ENCODE data around the gene GTPBP2. TPM values are rescaled to one million over a fixed set of nuclear protein-coding genes. Genes with fewer than 3 reads are reported as not detected.
"Not testable (repeated sequence)": the region's sequence is repeated elsewhere in the genome, so short reads cannot be mapped to it uniquely, and the experiment has no call there.

GTPBP2 gene
- total RNA-seq, 1 experiment from 2014 or later = 64.2 TPM

DNA sequence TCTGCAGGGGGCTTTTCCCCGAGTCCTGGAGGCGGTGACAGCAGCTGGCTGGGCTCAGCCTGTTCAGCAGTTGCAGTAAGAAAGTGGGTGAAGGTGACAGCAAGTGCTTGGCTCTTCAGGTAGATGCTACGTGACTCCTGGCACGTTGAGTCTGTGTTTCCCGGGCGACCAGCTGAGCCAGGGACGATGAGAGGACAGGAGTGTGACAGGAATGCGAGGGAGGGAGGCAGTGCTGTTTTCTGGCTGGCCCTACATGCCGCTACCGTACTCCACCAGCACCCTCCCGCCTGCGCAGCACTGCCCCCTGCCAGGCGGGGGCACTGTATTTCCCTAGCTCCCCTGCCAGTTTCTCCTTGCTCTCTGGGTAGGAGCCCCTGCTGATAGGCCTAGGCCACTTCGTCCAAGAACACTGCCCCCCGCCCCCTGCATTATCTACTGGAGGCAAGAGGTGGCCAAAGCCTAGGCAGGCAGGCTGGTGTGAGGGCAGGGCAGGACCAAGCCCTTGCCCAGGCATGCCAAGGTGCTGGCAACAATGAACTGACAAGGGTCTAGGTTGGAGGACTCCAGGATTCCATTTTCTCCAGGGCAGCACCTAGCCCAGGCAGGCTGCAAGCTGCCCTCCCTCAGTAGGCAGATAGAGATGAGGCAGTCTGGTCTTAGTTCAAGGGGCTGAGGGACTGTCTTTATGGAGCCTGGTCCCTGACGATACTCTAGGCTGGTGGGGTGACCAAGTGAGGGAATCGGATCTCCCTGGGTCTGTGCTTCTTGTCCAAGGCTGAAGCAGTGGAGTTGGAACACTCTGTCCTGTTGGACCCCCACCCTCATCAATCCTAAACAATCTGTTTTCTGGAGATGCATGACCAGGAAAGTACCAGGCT, 39.3 kb upstream of the GTPBP2 start:
- H3K27me3 ChIP-seq (ENCODE audit: control insufficient read depth, insufficient read depth, low read length) = no peaks in the 10 kb centered on the region
- H3K36me3 ChIP-seq (replicated peaks; ENCODE audit: control insufficient read depth, insufficient read depth, low read length) = peaks cover 16% of the 10 kb centered on the region
- peak; percentile 90 for DNase-seq
- H3K4me3 ChIP-seq (ENCODE audit: insufficient read depth, low read depth, low read length) = no peak overlapping the region

DNA sequence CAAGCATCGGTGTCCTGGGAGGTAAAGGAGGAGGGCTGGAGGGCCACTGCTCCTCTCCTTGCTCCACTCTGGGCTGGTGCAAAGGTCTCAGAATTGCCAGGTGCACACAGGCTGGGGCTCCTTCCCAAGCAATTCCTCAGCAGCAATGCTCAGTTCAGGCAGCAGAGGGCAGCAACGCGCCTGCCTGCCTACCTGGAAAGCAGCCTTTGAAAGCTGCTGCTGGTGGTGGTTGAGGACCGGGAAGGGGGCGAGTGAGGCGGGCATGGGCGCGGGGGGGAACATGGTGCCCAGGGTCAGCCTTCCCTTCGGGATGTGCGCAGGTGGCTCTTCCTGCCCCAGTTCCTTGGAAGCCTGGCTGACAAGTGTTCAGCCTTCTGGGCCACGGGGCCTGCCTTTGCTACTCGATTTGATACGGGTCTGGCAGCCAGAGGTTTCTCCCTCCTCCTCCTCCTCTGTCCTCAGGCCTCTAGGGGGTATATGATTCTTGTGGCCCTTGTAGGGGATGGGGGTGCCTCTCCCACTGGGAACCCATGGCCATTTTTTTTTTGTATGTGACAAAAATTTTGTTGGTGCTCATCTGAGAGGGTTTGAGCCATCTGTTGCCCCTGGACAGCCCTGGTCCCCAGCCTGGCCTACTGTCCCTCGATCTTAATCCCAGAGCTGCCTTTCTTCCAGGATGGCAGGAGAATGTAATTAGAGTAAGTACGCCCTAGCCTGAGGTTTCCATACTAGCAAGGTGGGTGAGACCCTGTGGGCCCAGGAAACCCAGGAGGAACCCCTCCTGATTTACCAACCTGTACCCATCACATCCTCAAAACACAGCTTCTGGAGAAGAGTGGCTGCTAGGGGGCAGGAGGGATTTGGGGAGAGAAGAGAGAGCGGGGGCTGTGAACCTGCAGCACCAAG, 38.4 kb upstream of the GTPBP2 start:
- peak; percentile 92 for DNase-seq
- Histone ChIP-seq H3K27me3 (ENCODE audit: control insufficient read depth, insufficient read depth, low read length) (no peaks in the 10 kb centered on the region), H3K4me3 (ENCODE audit: insufficient read depth, low read depth, low read length) (no peak overlapping the region), H3K36me3 (replicated peaks; ENCODE audit: control insufficient read depth, insufficient read depth, low read length) (peaks cover 14% of the 10 kb centered on the region)

GRCh38 chr6:43666196-43666920, 37.3 kb upstream of the GTPBP2 start:
- Histone ChIP-seq H3K27me3 (ENCODE audit: control insufficient read depth, insufficient read depth, low read length) (no peaks in the 10 kb centered on the region), H3K4me3 (ENCODE audit: insufficient read depth, low read depth, low read length) (no peak overlapping the region), H3K36me3 (replicated peaks; ENCODE audit: control insufficient read depth, insufficient read depth, low read length) (peaks cover 6% of the 10 kb centered on the region)
- DNase-seq = no peak

GRCh38 chr6:43665376-43665775, 36.3 kb upstream of the GTPBP2 start:
- H3K4me3 ChIP-seq (ENCODE audit: insufficient read depth, low read depth, low read length) = no peak overlapping the region
- H3K36me3 ChIP-seq (replicated peaks; ENCODE audit: control insufficient read depth, insufficient read depth, low read length) = no peaks in the 10 kb centered on the region
- DNase-seq = no peak
- no peaks in the 10 kb centered on the region for H3K27me3 ChIP-seq (ENCODE audit: control insufficient read depth, insufficient read depth, low read length)

DNA sequence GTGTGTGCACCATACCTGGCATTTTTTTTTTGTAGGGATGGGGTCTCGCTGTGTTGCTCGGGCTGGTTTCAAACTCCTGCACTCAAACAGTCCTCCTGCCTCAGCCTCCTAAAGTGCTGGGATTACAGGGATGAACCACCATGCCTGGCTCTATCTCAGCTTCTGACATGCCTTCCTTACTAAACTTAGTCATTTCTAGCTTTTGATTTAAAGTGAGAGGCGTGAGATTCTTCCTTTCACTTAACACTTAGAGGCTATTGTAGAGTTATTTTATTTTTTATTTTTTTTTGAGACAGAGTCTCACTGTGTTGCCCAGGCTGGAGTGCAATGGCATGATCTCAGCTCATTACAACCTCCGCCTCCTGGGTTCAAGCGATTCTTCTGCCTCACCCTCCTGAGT, 33.9 kb upstream of the GTPBP2 start:
- H3K4me3 ChIP-seq (ENCODE audit: insufficient read depth, low read depth, low read length); DNase-seq; H3K36me3 ChIP-seq (replicated peaks; ENCODE audit: control insufficient read depth, insufficient read depth, low read length); H3K27me3 ChIP-seq (ENCODE audit: control insufficient read depth, insufficient read depth, low read length): not testable (repeated sequence)

DNA sequence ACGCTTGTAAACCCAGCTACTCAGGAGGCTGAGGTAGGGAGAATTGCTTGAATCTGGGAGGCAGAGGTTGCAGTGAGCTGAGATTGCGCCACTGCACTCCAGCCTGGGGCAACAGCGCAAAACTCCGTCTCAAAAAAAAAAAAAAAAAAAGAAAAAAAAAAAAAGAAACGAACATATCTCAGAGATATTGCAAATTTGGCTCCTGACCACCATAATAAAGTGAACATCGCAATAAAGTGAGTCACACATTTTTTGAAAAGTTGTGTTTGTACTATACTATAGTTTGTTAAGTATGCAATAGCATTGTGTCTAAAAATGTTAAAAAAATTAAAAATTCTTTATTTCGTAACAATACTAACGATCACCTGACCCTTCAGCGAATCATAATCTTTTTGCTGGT, 29.1 kb upstream of the GTPBP2 start:
- Histone ChIP-seq H3K36me3 (replicated peaks; ENCODE audit: control insufficient read depth, insufficient read depth, low read length) (no peaks in the 10 kb centered on the region), H3K27me3 (ENCODE audit: control insufficient read depth, insufficient read depth, low read length) (no peaks in the 10 kb centered on the region), H3K4me3 (ENCODE audit: insufficient read depth, low read depth, low read length) (no peak overlapping the region)
- DNase-seq = no peak

DNA sequence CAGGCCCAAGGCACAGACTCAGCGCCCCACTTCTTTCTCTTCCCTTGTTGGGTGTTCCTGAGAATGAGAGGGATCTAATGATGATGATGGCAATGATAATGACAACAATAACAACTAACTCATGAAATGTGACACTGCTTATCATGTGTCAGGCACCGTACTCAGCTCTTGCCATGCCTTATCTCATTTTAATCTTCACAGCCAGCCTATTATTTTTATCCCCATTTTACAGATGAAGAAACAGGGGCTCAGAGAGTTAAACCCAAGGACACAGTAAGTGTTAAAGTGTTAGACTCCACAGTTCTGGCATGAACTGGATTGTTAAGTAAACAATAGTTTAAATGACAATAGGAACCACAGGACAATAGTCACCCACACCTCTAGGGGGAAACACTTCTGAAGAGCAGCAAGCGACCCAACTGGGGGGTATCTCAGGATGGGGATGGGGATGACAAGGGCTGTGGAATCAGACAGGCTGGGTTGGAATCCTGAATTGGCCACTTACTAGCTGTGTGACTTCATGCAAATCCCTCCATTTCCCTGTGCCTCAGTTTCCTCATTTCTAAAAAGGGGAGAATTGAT, 28.2 kb upstream of the GTPBP2 start:
- peak; percentile 66 for DNase-seq
- H3K4me3 ChIP-seq (ENCODE audit: insufficient read depth, low read depth, low read length) = no peak overlapping the region
- H3K36me3 ChIP-seq (replicated peaks; ENCODE audit: control insufficient read depth, insufficient read depth, low read length) = no peaks in the 10 kb centered on the region
- H3K27me3 ChIP-seq (ENCODE audit: control insufficient read depth, insufficient read depth, low read length) = no peaks in the 10 kb centered on the region

DNA sequence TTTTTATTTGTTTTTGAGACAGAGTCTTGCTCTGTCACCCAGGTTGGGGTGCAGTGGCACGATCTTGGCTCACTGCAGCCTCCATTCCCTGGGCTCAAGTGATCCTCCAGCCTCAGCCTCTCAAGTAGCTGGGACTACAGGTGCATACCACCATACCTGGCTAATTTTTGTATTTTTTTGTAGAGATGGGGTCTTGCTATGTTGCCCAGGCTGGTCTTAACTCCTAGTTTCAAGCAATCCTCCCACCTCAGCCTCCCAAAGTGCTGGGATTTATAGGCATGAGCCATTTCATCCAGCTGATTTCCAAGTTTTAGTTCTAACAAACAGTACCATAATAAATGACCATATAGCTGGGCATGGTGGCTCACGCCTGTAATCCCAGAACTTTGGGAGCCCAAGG, 23.8 kb upstream of the GTPBP2 start:
- H3K27me3 ChIP-seq (ENCODE audit: control insufficient read depth, insufficient read depth, low read length); DNase-seq; H3K4me3 ChIP-seq (ENCODE audit: insufficient read depth, low read depth, low read length); H3K36me3 ChIP-seq (replicated peaks; ENCODE audit: control insufficient read depth, insufficient read depth, low read length): not testable (repeated sequence)

GRCh38 chr6:43648248-43648647, 19.2 kb upstream of the GTPBP2 start:
- no peak for DNase-seq
- no peak overlapping the region for H3K4me3 ChIP-seq (ENCODE audit: insufficient read depth, low read depth, low read length)
- H3K36me3 ChIP-seq (replicated peaks; ENCODE audit: control insufficient read depth, insufficient read depth, low read length) = no peaks in the 10 kb centered on the region
- H3K27me3 ChIP-seq (ENCODE audit: control insufficient read depth, insufficient read depth, low read length) = no peaks in the 10 kb centered on the region

DNA sequence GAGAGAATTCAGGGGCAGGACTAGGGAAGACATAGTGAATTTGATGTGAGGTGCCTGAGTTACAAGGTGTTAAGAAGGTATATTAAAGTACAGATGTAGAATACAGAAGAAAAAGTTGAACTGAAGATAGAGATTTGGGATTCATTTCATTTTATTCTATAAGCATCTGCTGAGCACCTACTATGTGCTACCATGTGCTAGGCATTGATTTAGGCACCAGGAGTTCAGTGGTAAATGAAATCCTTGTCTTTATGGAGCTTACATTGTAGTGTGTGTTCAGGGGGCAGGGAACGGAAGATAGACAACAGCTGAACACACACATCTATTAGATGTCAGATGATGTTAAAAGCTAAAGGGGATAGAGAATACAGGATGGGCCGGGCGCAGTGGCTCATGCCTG, 18.5 kb upstream of the GTPBP2 start:
- Histone ChIP-seq H3K36me3 (replicated peaks; ENCODE audit: control insufficient read depth, insufficient read depth, low read length) (no peaks in the 10 kb centered on the region), H3K27me3 (ENCODE audit: control insufficient read depth, insufficient read depth, low read length) (no peaks in the 10 kb centered on the region), H3K4me3 (ENCODE audit: insufficient read depth, low read depth, low read length) (no peak overlapping the region)
- no peak for DNase-seq

GRCh38 chr6:43645613-43645964, 16.5 kb upstream of the GTPBP2 start:
- Histone ChIP-seq H3K36me3 (replicated peaks; ENCODE audit: control insufficient read depth, insufficient read depth, low read length) (no peaks in the 10 kb centered on the region; the same call in 1 of the 2 replicates), H3K4me3 (ENCODE audit: insufficient read depth, low read depth, low read length) (peak overlapping the region; percentile 69), H3K27me3 (ENCODE audit: control insufficient read depth, insufficient read depth, low read length) (no peaks in the 10 kb centered on the region)
- DNase-seq = no peak

DNA sequence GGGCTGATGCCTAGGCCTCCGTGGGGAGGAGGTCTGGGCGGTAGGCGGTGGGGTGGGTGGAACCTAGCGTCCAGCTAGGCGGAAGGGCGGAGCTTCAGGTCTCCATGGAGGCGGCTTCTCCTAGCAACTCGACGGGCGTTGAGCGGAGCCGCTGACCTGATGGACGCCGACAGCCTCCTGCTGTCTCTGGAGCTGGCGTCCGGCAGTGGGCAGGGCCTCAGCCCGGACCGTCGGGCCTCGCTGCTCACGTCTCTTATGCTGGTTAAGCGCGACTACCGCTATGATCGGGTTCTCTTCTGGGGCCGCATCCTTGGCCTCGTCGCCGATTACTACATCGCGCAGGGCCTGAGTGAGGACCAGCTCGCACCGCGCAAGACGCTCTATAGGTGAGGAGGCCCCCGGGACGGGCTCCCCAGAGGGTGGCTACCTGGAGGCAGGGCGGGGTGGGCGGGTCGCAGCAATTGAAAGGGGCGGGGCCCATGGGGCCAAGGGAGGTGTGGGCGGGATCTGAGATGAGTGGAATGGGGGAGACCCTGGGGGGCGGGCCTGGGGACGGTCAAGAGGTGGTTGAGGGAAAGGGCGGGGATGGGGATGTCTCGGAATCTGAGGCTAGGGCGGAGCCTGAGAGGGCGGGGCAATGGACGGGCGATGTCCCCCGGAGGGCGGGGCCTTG, 16.0 kb upstream of the GTPBP2 start, which contains the start of gene RSPH9:
Gene RSPH9, plus strand, starts transcription at position 97 of the 673 bp plus-strand sequence. Its CDS starts 63 bp downstream, at position 160.
- peaks cover 5% of the 10 kb centered on the region for H3K36me3 ChIP-seq (replicated peaks; ENCODE audit: control insufficient read depth, insufficient read depth, low read length)
- H3K27me3 ChIP-seq (ENCODE audit: control insufficient read depth, insufficient read depth, low read length) = no peaks in the 10 kb centered on the region
- peak; percentile 98 for DNase-seq
- H3K4me3 ChIP-seq (ENCODE audit: insufficient read depth, low read depth, low read length) = peak within 1 kb of the TSS; percentile 69

DNA sequence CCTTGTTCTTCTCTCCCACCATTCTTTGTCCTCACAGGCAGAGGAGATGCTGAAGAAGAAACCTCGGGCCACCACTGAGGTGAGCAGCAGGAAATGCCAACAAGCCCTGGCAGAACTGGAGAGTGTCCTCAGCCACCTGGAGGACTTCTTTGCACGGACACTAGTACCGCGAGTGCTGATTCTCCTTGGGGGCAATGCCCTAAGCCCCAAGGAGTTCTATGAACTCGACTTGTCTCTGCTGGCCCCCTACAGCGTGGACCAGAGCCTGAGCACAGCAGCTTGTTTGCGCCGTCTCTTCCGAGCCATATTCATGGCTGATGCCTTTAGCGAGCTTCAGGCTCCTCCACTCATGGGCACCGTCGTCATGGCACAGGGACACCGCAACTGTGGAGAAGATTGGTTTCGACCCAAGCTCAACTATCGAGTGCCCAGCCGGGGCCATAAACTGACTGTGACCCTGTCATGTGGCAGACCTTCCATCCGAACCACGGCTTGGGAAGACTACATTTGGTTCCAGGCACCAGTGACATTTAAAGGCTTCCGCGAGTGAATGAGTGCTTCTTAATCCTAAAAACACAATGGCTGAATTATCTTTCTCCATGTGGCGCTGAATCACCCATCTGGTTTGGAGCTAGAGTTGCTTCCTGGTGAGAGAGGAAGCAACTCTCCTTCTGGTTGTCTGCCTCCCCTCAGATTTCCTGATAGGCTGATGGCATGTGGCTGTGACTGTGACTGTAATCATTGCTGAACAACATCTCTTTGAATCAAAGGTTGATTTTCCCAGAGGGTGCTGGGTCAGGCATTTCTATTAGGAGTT, 11.1 kb upstream of the GTPBP2 start:
- H3K36me3 ChIP-seq (replicated peaks; ENCODE audit: control insufficient read depth, insufficient read depth, low read length) = peaks cover 13% of the 10 kb centered on the region
- H3K4me3 ChIP-seq (ENCODE audit: insufficient read depth, low read depth, low read length) = no peak overlapping the region
- no peak for DNase-seq
- H3K27me3 ChIP-seq (ENCODE audit: control insufficient read depth, insufficient read depth, low read length) = no peaks in the 10 kb centered on the region

All from H7 (cell line).